Uterus (tissue), 2 donors: ENCODE measurements around the gene RASAL1.

Source experiments
- CTCF ChIP-seq, 4 experiments: fragments of 200-600 bp in 2 of 4; fragments of 450-650 bp in 2 of 4; sonication (generic) in 2 of 4; IDR thresholded peaks; one replicate each; pipeline ENCODE4 v1.5.1; 2016 to 2019; ENCODE audit warnings: antibody characterized with exemption in 4 of 4, mild to moderate bottlenecking in 2 of 4, moderate library complexity in 1 of 4
- POLR2A ChIP-seq, 2 donors: fragments of 450-650 bp; IDR thresholded peaks; one replicate each; pipeline ENCODE4 v1.6.1; 2016; ENCODE audit warnings: antibody characterized with exemption in 2 of 2, mild to moderate bottlenecking in 1 of 2, moderate library complexity in 1 of 2

GRCh38 chr12:113134521-113134951 lies 1.0 kb downstream of the RASAL1 start:
- TF ChIP-seq CTCF (IDR thresholded peaks at IDR 0.05) (no peak), POLR2A (IDR thresholded peaks at IDR 0.05) (no peak)
